AG20443 (cell line): ENCODE measurements around the gene CEP126.

Experiments
- DNase-seq: peaks from one replicate; pipeline ENCODE4 v3.0.0; 2012; ENCODE audit warnings: low spot score, mixed read lengths

CEP126 gene

DNA sequence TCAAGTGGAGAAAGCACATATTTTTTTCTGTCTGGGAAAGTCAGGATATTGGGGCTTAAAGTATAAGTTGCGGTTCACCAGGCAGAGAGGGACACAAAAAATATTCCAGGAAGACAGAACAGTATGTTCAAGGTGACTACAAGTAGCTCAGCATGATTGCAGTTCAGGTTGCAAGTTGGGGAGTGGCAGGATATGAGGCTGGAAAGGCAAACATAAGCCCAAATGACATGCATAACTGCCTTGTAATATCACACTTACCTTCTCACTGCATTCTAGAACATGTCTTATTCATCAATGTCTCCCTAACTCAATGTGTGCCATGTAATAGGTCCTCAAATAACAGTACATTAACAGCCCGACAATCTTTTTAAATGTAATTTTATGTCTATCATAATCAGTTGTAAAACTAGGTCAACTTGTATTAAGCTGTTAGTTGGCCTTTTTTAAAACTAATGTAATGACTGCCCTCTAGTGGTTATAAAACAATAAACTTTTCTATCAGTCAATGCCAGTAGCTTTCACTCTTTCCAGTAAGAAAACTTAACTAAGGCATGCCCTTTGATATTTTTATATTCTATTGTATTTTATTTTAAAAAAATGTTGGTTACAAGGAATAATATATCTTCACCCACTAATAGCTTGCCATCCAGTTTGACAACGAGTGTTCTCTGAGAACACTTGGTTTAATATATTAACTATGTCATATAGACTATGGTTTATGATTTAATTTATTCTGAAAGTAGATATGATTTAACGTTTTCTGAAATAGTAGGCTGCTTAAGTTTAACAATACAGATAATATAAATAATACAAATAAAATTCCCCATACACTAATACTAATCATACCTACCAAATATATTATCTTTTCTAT lies 93.0 kb downstream of the CEP126 start:
- peak; percentile 21 for DNase-seq

DNA sequence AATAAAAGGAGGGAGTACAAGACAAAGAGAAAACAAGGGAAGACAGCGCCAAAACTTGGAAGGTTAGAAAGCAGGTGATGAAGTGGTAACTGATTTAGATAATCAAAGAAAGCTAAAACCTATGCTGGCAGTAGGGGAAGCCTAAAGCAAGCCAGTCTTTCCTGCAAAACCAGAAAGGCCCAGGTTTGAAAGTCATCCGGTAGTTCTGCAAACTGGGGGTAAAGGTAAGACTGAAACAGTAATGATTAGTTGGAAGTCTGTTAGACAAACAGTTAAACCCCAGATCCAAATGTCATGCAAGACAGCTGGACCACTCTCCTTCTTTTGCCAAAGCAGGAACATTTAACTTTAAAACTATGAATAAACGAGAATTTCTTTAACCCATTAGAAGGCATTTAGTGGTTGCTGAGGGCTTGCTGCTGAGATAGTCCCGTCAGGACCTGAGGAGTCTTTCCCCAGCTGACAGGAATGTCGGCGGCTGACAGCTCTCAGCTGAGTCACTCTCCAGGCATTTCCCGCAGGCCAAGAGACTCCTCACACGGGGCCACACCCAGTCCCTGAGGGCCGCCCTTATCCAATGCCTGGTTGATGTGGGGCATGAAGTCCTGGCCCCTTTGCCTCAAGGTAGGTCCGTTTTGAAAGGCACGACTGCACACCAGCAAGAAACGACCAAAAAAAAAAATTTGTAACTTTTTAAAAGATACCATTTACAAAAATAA lies 96.1 kb downstream of the CEP126 start:
- peak; percentile 96 for DNase-seq

DNA sequence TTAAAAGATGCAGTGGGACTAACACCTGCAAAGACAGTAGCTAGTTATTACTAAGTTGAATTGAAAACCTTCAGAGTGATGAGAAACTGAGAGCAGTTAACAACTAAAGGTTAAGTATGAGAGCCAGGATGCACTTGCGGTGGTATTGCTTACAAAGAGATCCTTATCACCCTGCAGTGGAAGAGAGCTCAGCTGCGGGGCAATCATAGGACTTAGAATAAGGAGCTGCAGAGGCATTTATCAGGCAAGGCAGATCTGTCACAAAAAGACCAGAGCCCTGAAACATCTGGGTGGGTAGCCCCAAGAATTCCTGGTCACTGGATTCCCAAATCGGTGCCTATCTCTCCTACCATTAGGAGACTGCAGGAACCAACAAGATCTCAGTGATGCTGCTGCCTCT lies 98.1 kb downstream of the CEP126 start:
- peak; percentile 3 for DNase-seq

DNA sequence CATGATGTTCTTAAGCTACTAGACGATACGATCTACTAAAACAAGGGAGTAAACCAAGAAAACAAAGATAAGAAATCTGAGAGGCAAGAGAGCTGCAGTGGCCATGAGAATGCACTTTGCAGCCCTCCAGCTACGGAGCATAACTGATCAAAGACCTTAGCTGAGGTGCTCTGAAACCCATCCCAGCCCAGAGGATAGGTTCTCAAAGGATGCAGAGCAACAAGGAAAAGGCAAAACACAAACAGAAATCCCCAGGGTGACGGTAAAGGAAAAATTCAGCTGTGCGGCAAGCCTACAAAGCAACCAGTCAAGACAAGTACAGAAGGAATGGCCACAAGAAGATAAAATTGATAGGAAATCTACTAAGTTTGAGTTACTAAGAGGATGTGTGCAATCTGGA lies 99.9 kb downstream of the CEP126 start:
- no peak for DNase-seq

DNA sequence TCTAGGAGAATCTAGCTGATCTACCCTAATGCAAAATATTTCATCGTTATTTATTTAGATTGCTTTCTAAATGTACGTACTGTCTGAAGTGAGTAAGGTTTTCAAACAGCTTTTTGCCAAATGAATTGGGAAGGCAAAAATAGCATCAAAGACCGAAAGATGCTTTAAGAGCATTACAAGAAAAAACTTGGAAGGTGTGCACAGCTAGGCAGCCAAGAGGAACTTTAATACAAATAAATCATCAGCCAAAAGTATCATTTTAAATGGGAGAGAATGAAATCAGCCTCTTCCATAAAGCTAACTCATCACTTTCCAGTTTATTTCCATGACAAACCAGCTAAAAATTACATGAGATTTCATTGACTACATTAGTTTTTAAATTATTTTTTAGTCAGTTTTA lies 102.2 kb downstream of the CEP126 start:
- no peak for DNase-seq

DNA sequence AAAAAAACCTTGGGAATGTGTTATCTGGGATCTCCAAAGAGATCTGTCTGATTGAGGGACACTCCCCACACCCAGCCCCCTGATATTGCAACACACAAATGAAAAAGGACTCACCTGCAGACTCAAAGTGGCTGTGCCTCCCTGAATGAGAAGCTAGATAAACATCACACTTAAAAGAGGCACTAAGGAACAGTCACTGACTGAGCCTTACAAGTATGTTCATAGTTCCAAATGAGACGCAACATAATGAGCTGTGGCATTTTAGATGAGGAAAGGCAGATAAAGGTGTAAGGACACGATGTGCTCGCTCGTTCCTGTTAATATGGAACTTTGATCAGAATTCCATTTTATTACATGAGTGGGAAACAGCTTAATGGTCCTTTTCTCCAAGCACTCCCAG lies 111.4 kb downstream of the CEP126 start:
- no peak for DNase-seq

DNA sequence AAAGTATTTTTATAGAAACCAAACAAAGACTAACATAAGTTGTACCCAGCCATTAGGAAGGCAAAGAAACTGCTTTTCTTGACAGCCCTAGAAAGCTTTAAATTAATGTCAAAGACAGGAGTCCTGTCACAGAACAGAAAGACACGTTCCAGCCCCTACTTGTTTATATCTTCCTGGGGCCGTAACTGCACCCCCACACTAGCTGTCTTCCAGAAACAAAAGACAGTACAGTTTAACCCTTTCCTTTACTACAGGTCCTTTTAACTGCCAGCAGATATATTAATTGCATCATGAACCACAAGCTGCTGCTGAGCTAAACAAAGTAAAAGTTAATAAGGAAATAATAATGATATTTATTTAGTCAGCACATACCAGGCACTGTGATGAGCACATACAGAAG lies 112.1 kb downstream of the CEP126 start:
- DNase-seq = no peak

DNA sequence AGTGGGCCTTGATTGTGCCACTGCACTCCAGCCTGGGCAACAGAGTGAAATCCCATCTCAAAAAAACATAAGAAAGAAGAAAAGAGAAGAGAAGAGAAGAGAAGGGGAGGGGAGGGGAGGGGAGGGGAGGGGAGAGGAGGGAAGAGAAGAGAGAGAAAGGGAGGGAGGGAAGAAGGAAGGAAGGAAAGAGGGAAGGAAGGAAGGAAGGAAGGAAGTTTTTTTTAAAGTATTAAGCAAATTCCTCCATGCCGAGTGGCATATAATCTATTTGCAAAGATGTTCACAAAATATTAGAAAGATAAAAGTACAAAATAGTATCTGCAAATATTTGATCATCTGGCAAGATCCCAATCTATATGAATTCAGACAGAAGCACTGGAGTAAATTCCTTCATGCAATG lies 121.9 kb downstream of the CEP126 start:
- DNase-seq = no peak

DNA sequence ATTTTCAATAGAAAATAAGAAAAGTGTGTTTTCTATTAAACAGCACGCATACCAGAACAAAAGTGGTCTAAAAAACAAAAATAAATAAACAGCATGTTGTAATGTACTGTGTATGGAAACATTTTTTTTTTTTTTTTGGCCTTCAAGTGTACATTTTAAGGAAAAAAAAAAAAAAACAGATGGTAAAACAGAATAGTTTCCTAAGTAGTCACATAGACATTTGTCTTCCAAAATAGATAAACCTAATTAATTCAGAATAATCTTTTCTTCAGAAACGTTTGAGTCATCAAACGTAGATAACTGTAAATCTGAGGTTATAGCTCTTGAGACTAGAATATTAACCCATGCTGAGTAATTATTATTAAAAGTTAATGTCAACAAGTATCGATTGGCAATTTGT lies 132.0 kb downstream of the CEP126 start:
- DNase-seq = no peak

DNA sequence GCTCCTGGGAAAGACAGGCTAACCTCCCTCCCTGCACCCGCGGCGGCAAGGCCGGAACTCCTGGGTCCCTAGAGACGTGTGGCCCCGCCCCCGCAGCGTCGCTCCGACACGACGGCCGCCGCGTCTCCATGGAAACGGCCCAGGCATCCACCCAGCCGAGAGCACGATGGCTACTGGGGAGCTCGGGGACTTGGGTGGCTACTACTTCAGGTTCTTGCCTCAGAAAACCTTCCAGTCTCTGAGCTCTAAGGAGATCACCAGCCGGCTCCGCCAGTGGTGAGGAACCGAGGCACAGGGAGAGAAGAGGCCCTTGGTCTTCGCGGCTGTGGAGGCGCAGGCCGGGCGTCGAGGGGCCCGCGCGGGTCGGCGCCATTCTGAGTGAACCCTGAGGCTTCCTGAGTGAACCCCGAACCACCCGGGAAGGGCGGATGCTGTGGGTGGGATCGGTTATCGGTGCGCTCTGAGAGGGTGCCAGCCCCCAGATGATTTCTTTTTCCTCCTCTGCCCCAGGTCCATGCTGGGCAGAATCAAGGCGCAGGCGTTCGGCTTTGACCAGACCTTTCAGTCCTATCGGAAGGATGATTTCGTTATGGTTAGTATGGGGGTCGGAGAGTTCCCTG lies 132.6 kb downstream of the CEP126 start, which contains the start of gene CFAP300:
TSS of gene CFAP300 (plus strand) at position 133 of the 620 bp plus-strand sequence. CDS start at position 167, 34 bp downstream.
- peak; percentile 97 for DNase-seq
